B cell (primary cell): ENCODE results near the gene METTL23. TPM values are rescaled to one million over a fixed set of nuclear protein-coding genes. Genes with fewer than 3 reads are reported as not detected.
A peak's percentile ranks its signal among the peaks of the same experiment; 100 is the strongest.

Source experiments
- ATAC-seq: fragments of 200-7000 bp; cut with Tn5 transposase; one replicate; pipeline ENCODE4 v1.10.0; 2021; ENCODE audit warnings: low read depth, mild to moderate bottlenecking, moderate number of reproducible peaks, moderate library complexity
- CTCF ChIA-PET: fragments of 350-600 bp; sonication (Branson Sonifier 250); formaldehyde crosslinking; loops from one replicate; lab custom pipeline; 2021; ENCODE audit warnings: antibody characterized with exemption, inconsistent platforms; lab: Charles Lee
- POLR2A ChIA-PET: fragments of 350-600 bp; sonication (Branson Sonifier 250); formaldehyde crosslinking; loops from one replicate; lab custom pipeline; 2021; ENCODE audit warnings: antibody characterized with exemption; lab: Charles Lee
- DNase-seq: peaks from one replicate; pipeline ENCODE4 v3.0.0; 2013
- H2AFZ ChIP-seq: 2 replicates; pipeline ENCODE4 v1.6.1; 2012; ENCODE audit warnings: mild to moderate bottlenecking, low read depth, low read length; ENCODE audit not compliant: insufficient read depth, poor library complexity, severe bottlenecking
- H3K27ac ChIP-seq, 2 donors: 1 replicate in 1 of 2; 2 replicates in 1 of 2; pipeline ENCODE4 v1.5.1; 2012 to 2013; ENCODE audit warnings: low read length in 2 of 2, mild to moderate bottlenecking in 2 of 2, moderate library complexity in 1 of 2
- H3K27me3 ChIP-seq, 4 experiments: fragments of 200-600 bp in 1 of 4; sonication (generic) in 1 of 4; replicated peaks in 1 of 4; 1 replicate in 2 of 4; 2 replicates in 2 of 4; pipeline versions ENCODE4 v1.6.1 to v1.7.0; 2013 to 2016; ENCODE audit warnings: low read length in 3 of 4, mild to moderate bottlenecking in 2 of 4, mixed read lengths in 1 of 4, moderate library complexity in 1 of 4; ENCODE audit not compliant: insufficient read depth in 4 of 4, control insufficient read depth in 3 of 4; ENCODE audit errors: control extremely low read depth in 1 of 4
- H3K36me3 ChIP-seq, 2 experiments: replicated peaks in 1 of 2; 1 replicate in 1 of 2; 2 replicates in 1 of 2; pipeline versions ENCODE4 v1.6.1 to v1.7.1; 2013; ENCODE audit warnings: low read length in 1 of 2; ENCODE audit not compliant: insufficient read depth in 2 of 2, control insufficient read depth in 1 of 2; ENCODE audit errors: control extremely low read depth in 1 of 2, extremely low read depth in 1 of 2
- H3K4me1 ChIP-seq, 2 donors: fragments of 200-600 bp in 1 of 2; sonication (generic) in 1 of 2; 1 replicate in 1 of 2; 2 replicates in 1 of 2; pipeline versions ENCODE4 v1.5.1 to v1.6.1; 2013 to 2017; ENCODE audit warnings: low read length in 2 of 2; ENCODE audit not compliant: control insufficient read depth in 2 of 2, insufficient read depth in 2 of 2
- H3K4me2 ChIP-seq: replicated peaks from 2 replicates; pipeline ENCODE3; 2012; ENCODE audit warnings: mild to moderate bottlenecking, low read depth, low read length; ENCODE audit not compliant: poor library complexity, severe bottlenecking
- H3K4me3 ChIP-seq, 5 experiments: fragments of 200-600 bp in 1 of 5; sonication (generic) in 1 of 5; 1 replicate in 3 of 5; 2 replicates in 2 of 5; pipeline versions ENCODE4 v1.5.1 to v1.7.0; 2011 to 2016; ENCODE audit warnings: low read length in 4 of 5, mild to moderate bottlenecking in 4 of 5, low read depth in 2 of 5, control low read depth in 1 of 5, moderate library complexity in 1 of 5; ENCODE audit not compliant: insufficient read depth in 1 of 5; ENCODE audit errors: control extremely low read depth in 1 of 5, extremely low read depth in 1 of 5
- H3K79me2 ChIP-seq: fragments of 200-600 bp; sonication (generic); one replicate; pipeline ENCODE4 v1.6.0; 2016; ENCODE audit warnings: low read length; ENCODE audit not compliant: control insufficient read depth, insufficient read depth
- H3K9ac ChIP-seq: fragments of 200-600 bp; sonication (generic); 2 replicates; pipeline ENCODE4 v1.6.1; 2017; ENCODE audit warnings: mild to moderate bottlenecking, low read length, moderate library complexity
- H3K9me3 ChIP-seq, 3 donors: one replicate each; pipeline versions ENCODE4 v1.6.1 to v1.7.1; 2013; ENCODE audit warnings: low read length in 2 of 3; ENCODE audit not compliant: control insufficient read depth in 2 of 3, insufficient read depth in 1 of 3; ENCODE audit errors: control extremely low read depth in 1 of 3
- H4K20me1 ChIP-seq: 2 replicates; pipeline ENCODE4 v1.6.0; 2012; ENCODE audit warnings: mild to moderate bottlenecking, low read length; ENCODE audit not compliant: insufficient read depth, control insufficient read depth, poor library complexity, severe bottlenecking
- H3K27ac Mint-ChIP-seq: one replicate; pipeline ENCODE4 v1.8.0; 2021; ENCODE audit warnings: mixed read lengths
- H3K27me3 Mint-ChIP-seq: one replicate; pipeline ENCODE4 v1.8.0; 2021; ENCODE audit warnings: mixed read lengths
- H3K4me1 Mint-ChIP-seq: one replicate; pipeline ENCODE4 v1.8.0; 2021; ENCODE audit warnings: mixed read lengths
- H3K4me3 Mint-ChIP-seq: one replicate; pipeline ENCODE4 v1.8.0; 2021; ENCODE audit warnings: mixed read lengths
- H3K9me3 Mint-ChIP-seq: one replicate; pipeline ENCODE4 v1.8.0; 2022; ENCODE audit warnings: mixed read lengths; ENCODE audit not compliant: insufficient read depth
- EZH2 ChIP-seq: IDR thresholded peaks from 2 replicates; pipeline ENCODE4 v1.6.1; 2012; ENCODE audit warnings: borderline replicate concordance, low read depth, mild to moderate bottlenecking, moderate library complexity, low read length; ENCODE audit not compliant: insufficient read depth, poor library complexity, severe bottlenecking
- WGBS: methylation state at CpG from one replicate; pipeline ENCODE4 v1.1.5; 2013; ENCODE audit warnings: missing lambda C conversion rate; ENCODE audit not compliant: insufficient coverage; 5-methylcytosine and 5-hydroxymethylcytosine counted together
- intact Hi-C: fragments of 100-400 bp; cut with micrococcal nuclease; formaldehyde crosslinking; loops from one replicate; pipeline ENCODE4 v1.10.0; 2022
- polyA plus RNA-seq: library from polyadenylated mRNA; depleted of rRNA; stranded (reverse); fragments of >200 nt; gene quantifications from 2 replicates; pipeline ENCODE4 v1.2.3, GENCODE V29; 2012
- total RNA-seq, 2 donors: library from RNA; stranded (reverse); fragments of 120-200 nt in 1 of 2; gene quantifications; 1 replicate in 1 of 2; 2 replicates in 1 of 2; pipeline versions ENCODE4 v1.2.3 to v1.2.4, GENCODE V29; 2013 to 2022
- TF ChIP-seq, protein P1 (sequence below): fragments of 200-600 bp; IDR thresholded peaks from one replicate; pipeline ENCODE4 v1.8.0; 2022; ENCODE audit warnings: antibody characterized with exemption, mild to moderate bottlenecking

METTL23 gene
- total and polyA plus RNA-seq, 2 donors (not counting 1 experiment from before 2014, with no cell fraction given), result 64.0 to 68.1 TPM

- H3K4me1 ChIP-seq, result peaks cover 22 to 31% of the 10 kb centered on the region in 2 donors
- TF ChIP-seq EZH2, result no peak
- TF ChIP-seq, protein P1, sequence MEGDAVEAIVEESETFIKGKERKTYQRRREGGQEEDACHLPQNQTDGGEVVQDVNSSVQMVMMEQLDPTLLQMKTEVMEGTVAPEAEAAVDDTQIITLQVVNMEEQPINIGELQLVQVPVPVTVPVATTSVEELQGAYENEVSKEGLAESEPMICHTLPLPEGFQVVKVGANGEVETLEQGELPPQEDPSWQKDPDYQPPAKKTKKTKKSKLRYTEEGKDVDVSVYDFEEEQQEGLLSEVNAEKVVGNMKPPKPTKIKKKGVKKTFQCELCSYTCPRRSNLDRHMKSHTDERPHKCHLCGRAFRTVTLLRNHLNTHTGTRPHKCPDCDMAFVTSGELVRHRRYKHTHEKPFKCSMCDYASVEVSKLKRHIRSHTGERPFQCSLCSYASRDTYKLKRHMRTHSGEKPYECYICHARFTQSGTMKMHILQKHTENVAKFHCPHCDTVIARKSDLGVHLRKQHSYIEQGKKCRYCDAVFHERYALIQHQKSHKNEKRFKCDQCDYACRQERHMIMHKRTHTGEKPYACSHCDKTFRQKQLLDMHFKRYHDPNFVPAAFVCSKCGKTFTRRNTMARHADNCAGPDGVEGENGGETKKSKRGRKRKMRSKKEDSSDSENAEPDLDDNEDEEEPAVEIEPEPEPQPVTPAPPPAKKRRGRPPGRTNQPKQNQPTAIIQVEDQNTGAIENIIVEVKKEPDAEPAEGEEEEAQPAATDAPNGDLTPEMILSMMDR, result peak; percentile 91
- peaks cover 12% of the 10 kb centered on the region for H4K20me1 ChIP-seq
- intact Hi-C loops, result loop anchor here (1.0 to 5.0 kb wide), 3 partner anchors 11 to 192 kb away; partner anchors contain the start of genes JMJD6 and METTL23
- peaks cover 25% of the 10 kb centered on the region for H3K4me1 Mint-ChIP-seq
- CTCF ChIA-PET, result interaction anchor here (1.0 to 7.4 kb wide), 7 partner anchors 10 to 192 kb away, joined by 3 to 56 read pairs (median 23); partner anchors contain the start of genes JMJD6 and METTL23
- WGBS, result no CpG with 5 or more reads among the region's 4 CpGs
- no peaks in the 10 kb centered on the region for H3K9me3 ChIP-seq
- ATAC-seq, result peak; percentile 7
- H3K9me3 Mint-ChIP-seq, result no peaks in the 10 kb centered on the region
- no peak overlapping the region for H2AFZ ChIP-seq
- POLR2A ChIA-PET, result no interaction called here
- peak overlapping the region; percentile 21 for H3K27ac Mint-ChIP-seq
- peak; percentile 75 for DNase-seq
- H3K4me3 ChIP-seq, result peak overlapping the region in 3 of 5 experiments; percentile 11 to 20 (median 12)
- H3K4me3 Mint-ChIP-seq, result peak overlapping the region; percentile 62
- peak overlapping the region; percentile 8 for H3K9ac ChIP-seq
- H3K27me3 ChIP-seq, result no peaks in the 10 kb centered on the region
- H3K79me2 ChIP-seq, result peaks cover 13% of the 10 kb centered on the region
- H3K27ac ChIP-seq, result peak overlapping the region; percentile 46 to 72
- H3K36me3 ChIP-seq, result peaks cover 15 to 45% of the 10 kb centered on the region in 2 experiments
- peak overlapping the region; percentile 64 for H3K4me2 ChIP-seq
- H3K27me3 Mint-ChIP-seq, result no peaks in the 10 kb centered on the region
Measured at GRCh38 chr17:76714822-76715495, 11.7 kb upstream of the METTL23 start.

DNA sequence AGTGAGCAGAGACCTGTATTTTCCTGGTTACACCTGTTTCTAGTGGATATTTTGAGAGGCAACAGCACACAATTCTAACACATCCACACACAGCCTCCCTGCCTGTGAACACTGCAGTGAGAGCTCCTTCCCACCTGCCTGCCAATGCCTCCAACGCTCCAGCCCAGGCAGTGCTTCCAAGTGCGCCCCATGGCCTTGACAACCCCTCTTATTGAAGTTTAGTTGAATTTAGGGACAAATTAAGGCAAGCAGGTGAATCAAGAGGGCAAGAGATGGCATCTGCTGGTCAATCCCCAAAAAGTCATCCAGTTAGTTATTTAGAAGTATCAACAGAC lies 11.2 kb upstream of the METTL23 start:
- H3K36me3 ChIP-seq, result peaks cover 16 to 50% of the 10 kb centered on the region in 2 experiments
- ChIA-PET POLR2A (no interaction called here), CTCF (interaction anchor here (1.0 to 7.4 kb wide), 7 partner anchors 10 to 192 kb away, joined by 3 to 56 read pairs (median 23); partner anchors contain the start of genes JMJD6 and METTL23)
- WGBS, result 83% methylated on average over 2 of the region's 2 CpGs
- Mint-ChIP-seq H3K9me3 (no peaks in the 10 kb centered on the region), H3K4me3 (peak overlapping the region; percentile 23), H3K27me3 (no peaks in the 10 kb centered on the region), H3K27ac (peak overlapping the region; percentile 21), H3K4me1 (peaks cover 25% of the 10 kb centered on the region)
- peaks cover 16% of the 10 kb centered on the region for H4K20me1 ChIP-seq
- DNase-seq (no peak), ATAC-seq (no peak)
- peaks cover 19 to 28% of the 10 kb centered on the region in 2 donors for H3K4me1 ChIP-seq
- peak overlapping the region; percentile 46 to 72 for H3K27ac ChIP-seq
- peak overlapping the region; percentile 8 for H3K9ac ChIP-seq
- H3K79me2 ChIP-seq, result peaks cover 10% of the 10 kb centered on the region
- intact Hi-C loops, result loop anchor here (1.0 to 2.0 kb wide), 2 partner anchors 11 to 193 kb away; partner anchors contain the start of genes JMJD6 and METTL23
- no peaks in the 10 kb centered on the region for H3K27me3 ChIP-seq
- TF ChIP-seq, protein P1, result no peak
- H3K9me3 ChIP-seq, result no peaks in the 10 kb centered on the region
- H3K4me2 ChIP-seq, result peak overlapping the region; percentile 64
- H3K4me3 ChIP-seq, result no peak overlapping the region
- H2AFZ ChIP-seq, result no peak overlapping the region
